NCI-H82 (cell line): ENCODE results near the gene PRKAG2.

ENCODE experiments used
- DNase-seq: peaks from one replicate; lab custom pipeline; 2025; lab: John Stamatoyannopoulos, UW

PRKAG2 gene

DNA sequence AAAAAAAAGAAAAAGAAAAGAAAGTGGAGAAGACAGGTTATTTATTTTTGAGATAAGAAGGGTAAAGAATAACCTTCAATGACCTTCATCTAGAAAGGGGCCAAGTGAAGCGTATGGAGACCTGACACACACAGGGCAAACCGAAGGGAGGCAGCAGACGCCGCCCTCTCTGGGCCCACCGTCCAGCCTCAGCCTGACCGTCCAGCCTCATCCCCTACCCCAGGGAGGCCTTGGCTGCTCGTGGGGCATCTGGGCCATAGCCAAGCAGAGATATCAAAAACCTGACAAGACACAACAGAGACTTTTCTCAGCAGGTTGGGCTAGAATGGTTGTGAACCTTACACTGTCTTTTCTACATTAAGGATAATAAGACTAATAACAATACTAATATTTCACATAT is 10.9 kb downstream of the PRKAG2 start:
- no peak for DNase-seq

DNA sequence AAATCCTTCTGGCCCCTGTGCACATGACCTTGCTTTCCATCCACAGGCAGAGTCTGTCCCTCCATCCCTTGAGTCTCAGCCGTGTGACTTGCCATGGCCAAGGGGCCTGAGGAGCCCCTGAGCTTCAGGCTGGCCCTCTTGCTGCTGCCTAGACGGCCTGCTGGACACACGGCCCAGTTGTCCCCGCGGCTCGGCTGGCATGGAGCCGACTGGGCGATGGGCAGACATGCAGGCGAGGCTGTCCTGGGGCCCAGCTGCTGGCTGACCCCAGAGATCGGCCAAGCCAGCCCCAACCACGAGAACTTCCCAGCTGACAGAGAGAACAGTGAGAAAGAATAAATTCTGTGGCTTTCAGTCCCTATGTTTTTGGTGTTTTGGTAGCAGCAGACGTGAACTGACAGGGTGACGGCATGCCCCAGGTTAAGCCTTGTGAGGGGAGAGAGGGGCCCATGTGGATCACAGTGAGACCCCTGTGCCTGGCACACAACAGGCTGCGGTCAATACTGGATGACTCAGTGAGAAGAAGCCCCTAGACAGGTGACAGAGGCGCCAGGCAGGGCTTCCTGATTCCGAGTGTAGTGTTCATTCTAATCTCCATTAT is 11.7 kb downstream of the PRKAG2 start:
- no peak for DNase-seq

DNA sequence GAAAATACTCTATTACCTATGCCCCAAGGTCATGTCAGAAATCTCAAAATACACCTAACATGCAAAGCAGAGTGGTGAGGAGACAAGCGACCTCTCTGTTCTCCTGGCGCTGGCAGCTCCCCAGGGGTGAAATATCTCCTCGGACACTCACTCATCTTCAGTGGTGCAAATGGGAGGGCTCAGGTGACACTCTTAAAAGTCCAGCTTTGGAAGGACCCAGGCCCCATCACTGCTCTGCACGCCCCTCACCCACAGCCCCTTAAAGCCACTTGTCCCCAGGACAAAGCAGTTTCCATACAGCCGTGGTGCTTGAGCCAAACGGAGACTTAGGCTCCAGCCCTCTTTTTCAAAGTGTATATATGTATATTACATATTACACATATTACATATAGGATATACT is 12.4 kb downstream of the PRKAG2 start:
- no peak for DNase-seq

DNA sequence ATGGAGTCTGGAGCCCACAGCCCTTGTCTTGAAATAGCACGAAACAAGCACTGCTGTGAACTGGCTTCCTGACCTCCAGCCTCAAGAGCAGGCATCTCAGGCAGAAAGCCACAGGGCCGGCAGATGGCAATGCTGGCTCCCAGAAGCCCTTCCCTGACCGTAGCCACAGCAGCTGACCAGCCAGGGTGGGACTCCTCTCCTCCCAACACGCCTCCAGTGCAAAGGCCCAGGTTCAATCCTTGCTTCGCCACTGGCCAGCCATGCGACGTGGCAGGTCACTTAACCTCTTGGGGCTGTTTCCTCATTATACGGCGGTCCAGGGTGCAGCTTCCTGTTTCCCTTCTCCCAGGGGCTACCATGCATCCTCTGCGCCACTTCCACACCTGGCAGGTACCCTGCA is 12.8 kb downstream of the PRKAG2 start:
- DNase-seq, result no peak

DNA sequence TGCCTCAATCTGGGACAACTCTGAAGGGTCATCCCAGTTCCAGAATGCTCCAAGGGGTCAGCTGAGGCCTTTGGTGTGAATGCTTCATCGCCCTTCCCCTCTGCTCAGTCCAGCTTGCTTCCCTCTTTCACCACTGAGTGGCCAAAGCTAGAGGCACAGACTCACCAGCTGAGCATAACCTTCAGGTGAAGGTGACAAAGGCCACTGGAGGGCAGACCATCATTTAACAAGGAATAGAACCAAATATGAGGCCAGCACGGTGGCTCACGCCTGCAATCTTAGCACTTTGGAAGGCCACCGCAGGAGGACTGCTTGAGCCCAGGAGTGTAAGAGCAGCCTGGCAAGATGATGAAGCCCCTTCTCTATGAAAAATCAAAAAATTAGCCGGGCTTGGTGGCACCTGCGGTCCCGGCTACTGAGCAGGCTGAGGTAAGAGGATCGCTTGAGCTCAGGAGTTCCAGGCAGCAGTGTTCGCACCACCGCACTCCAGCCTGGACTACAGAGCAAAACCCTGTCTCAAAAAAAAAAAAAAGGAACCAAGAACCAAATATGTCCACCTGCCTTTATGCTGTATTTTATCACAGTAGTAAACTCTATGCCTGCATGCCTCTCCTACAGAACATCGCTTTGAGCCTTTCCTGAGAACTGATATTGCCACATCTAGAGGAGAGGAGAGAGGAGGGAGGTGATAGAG is 13.4 kb downstream of the PRKAG2 start:
- peak; percentile 5 for DNase-seq

DNA sequence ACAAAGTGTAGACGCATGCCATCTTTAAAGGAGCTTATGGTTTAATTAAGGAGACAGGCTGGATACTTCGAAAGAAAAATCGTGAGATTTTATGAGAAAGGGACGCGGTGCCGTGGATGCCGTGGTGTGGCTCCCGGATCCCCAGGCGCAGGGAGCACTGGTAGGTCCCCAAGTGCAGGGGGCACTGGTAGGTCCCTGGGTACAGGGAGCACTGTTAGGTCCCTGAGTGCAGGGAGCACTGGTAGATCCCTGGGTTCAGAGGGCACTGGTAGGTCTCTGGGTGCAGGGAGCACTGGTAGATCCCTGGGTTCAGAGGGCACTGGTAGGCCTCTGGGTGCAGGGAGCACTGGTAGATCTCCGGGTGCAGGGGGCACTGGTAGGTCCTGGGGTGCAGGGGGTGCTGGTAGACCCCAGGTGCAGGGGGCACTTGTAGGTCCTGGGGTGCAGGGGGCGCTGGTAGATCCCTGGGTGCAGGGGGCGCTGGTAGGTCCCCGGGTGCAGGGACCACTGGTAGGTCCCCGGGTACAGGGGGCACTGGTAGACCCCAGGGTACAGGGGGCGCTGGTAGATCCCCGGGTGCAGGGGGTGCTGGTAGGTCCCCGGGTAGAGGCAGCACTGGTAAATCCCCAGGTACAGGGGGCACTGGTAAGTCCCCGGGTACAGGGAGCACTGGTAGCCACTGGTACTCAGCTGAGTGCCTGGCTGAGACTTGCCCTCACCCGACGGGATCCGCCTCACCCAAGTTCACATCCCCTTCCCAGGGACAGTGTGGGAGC is 14.1 kb downstream of the PRKAG2 start:
- DNase-seq, result no peak

DNA sequence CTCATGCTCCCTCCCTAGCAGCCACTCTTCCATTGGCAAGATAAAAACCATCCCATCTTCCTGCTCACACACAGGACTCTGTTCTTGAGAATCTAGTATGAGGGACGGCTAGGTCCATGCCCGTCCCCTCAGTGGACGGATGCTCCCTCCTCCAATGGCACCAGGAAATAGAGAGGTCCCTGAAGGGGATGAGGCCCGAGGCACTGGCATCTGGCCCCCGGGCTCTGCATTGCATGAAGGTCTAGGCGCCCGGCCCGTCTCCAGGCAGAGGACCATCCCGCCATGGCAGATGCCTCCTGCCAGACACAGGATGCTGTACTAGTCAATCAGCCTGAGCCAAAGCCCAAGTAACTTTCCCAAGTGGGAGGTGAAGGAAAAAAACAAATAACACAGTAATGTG is 15.0 kb downstream of the PRKAG2 start:
- DNase-seq, result no peak

DNA sequence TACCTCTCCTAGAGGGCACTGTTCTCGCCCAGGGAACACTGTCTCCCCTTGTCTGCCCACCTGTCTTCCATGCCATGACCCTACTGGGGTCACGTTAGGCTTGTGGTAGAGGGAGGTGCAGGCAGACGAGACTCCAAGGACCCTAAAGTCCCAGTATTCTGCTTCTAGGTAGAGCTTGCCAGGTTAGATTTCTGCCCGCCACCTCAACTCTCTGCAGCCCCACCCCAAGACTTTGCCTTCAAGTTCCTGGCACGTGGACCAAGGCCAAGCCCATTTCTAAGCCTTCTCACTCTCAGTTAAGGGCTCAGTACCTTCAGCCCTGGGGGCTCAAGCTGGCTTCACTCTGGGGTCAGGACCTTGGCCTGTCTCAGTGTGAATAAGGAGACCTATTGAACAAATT is 16.1 kb downstream of the PRKAG2 start:
- DNase-seq, result no peak

DNA sequence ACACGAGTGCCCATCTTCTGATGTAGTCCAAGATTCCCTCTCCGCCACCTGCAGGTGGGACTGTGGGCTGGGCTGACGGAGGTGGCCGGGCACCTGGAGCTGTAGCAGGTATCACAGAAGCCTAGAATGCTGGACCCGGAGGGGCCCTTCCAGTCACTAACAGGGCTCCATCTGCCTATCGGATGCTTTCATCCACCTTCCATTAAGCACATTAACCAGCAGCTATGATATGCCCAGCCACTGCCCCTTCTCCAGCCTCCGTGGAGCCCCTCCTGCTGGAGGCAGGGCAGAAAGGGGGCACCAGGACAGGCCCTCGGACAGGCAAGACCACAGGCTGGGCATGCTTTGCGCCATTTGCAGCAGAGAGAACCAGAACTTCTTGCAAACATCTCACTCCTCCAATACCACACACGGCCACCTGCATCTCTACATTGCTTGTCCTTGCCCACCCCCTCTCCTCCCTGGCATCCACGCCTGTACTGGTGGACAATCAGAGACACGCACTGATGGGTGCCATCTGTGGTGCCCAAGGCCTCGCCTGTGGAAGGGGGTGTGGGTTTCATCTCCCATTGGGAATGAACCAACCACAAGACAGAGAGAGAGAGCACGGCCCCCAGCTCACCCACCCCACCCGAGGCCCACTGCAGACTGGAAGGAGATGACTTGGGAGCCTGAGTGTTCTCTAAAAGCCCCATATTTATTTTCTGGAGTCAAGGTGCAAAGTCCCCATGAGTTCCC is 16.8 kb downstream of the PRKAG2 start:
- no peak for DNase-seq

DNA sequence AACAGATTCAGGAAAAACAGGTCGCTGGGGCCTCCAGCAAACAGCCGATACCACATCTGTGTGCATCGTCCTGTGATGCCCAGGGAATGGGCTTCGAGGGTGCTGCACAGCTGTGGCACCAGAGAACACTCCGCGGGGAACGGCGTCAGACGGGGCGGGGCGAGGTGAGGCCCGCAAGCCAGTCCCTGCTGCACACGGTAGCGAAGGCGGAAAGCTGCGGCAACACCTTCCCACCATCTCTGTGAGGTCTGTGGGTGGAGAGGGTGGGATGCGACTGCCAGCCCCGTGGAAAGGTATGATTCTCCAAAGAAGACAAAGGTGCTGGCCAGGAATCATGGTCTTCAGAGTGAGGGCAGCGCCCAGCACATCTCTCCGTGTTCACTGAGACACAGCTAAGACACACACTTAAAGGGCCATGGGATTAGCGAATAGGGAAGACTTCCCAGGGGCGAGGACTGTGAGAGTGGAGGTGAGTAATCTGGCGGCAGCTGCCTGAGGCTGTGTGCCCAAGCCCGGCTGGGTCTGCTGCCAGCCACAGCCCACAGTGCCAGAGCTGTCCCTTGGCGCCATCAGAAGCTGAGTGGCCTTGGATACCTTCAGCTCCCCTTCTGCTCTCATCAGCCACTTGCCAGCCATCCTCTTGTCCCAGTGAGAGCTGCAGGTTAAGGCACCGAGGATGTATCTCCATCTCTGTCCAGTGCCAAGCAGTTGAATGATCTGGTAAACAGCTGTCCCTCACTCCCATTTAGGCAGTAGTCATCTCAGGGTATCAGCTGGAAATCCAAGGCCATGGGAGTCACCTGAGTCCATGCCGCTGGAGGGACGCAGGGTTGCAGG is 17.6 kb downstream of the PRKAG2 start:
- no peak for DNase-seq

DNA sequence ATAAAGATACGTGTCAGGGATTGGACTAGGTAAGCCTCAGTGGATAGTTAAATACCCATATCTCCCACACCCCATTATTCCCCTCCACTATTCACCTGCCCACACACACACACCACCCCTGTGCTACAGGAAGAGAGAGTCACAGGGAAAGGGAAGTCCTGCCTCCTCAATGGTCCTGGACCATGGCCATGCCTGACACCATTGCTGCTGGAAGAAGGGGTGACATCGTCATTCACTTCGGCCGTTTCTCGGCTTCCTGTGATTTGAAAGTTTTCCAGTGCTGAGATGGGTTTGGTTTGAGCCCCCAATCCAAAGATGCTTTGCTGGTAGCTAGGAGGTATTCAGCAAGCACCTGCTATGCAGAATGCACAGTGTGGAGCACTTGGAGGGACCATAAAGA is 18.5 kb downstream of the PRKAG2 start:
- DNase-seq, result no peak

DNA sequence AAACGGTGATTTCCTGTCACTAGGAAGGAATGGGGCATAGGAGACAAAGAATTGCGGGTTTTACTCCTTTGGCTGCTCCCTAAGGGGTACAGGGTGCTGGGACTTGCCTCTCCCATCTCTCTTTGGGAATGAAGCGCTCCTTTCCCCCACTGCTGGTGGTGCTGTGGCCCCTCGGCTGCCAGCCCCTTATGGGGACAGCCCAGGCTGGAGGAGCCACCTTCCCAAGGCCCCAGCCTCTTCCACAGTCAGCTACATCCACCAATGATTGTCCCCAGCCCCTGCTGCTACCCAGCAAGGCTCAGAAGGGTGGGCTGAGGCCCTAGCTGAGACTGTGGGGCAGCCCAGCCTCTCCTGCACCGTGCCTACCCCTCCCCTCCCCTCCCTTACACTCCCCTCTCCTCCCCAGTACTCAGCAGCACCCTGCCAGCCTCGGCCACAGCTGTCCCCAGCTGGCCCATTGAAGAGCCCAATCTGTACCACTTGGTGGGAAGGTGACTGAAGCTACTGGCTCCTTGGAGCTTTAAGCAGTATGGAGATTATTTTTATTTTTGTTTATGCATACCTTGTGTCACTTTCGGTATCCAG is 19.0 kb downstream of the PRKAG2 start:
- no peak for DNase-seq

DNA sequence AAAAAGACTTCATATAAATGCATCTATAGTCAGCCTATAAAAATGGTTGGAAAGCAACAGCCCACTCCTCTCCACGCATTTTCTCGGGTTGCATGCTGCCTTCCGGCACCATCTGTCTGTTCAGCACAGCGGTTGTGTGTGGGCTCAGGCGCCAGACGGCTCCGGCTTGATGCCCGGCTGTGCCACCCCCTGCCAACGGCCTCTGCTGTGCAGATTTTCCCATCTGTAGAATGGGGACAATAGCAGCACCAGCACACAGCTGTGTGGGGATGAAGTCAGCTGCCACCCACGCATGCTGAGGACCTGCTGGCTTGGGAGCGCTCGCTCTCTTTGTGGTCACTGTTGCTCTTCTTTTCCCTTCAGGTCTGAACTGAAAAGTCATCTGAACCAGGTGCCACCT is 19.5 kb downstream of the PRKAG2 start:
- DNase-seq, result no peak

DNA sequence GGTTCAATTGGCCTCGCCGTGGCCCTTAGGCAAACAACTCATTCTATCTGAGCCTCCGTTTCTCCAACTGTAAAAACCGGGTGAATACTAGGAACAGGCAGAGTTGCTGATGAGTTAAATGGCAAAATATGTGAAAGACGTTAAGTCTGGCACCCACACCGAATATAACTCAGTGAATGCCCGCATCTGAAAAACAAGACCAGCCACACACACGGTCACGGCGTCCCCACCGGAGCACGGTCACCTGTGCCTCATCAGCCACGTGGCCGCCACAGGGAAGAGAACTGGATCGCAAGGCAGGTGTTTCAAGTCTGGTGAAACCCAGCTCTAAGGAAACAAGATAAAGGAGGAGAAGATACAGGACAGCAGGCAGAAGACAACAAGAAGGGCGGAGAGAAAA is 20.4 kb downstream of the PRKAG2 start:
- no peak for DNase-seq

DNA sequence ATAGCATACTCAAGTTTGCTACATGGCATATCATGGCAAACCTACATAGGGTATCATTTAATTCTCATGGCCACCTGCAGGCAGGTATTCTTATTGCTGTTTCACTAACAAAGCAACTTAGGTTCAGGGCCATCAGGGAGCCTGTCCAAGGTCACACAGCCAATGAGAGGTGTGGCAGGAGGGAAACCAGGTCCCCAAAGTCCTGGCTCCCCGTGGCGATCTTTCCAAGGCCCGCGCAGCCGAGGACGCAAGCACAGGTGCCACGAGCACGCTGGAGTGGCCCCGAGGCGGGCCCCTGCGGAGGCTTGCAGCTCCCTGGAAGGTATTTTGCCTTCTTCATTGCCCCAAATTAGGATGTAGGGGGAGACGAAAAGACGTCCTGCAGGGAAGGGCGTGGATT is 20.8 kb downstream of the PRKAG2 start:
- no peak for DNase-seq

DNA sequence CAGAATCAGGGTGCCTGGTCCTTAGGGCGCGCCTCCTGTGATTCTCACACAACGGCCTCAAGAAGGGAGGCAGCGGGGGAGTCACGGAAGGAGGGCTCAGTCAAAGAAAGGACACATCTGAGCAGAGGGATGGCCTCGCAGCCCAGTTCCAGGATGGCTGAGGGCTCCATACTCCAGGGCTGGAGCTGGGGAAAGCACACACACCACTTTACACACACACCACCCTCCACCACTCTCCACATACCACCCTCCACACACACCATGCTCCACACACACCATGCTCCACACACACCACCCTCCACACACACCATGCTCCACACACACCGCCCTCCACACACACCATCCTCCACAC is 22.2 kb downstream of the PRKAG2 start:
- DNase-seq, result no peak

DNA sequence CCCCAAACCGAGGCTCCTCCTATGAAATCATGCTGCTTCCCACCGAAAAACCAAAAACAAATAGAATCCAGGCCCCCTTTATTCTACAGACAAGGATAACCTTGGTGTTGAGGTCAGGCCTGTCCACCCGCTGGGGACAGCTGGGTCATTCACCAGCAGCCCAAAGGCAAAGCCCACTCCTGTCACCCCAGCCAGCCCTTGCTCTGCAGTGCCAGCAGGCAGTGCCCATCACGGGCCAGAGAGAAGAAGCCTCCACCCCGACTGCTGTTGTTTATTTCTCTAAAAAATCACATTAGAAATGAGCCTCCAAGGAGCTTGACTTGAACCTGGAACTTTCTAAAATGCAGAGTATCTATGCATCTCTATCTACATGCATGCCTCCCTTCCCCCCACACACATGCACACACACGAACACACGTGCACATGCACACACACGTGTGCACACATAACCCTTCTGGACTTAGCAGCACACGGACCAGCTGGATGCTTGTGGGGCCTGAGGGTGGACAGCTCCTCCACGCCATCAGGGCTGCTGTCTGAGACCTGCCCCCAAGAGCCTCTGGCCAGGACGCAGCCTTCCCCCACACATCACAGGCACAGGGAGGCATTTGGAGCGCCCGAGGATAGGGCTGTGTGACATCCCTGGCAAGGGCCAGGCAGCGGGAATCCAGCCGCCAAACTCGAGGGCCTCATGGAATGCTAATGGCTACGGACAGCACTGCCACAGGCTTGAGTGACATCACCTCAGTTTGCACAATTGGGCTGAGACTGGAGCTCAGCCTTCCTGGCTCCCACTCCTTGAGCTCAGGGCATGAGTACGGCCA is 22.8 kb downstream of the PRKAG2 start:
- no peak for DNase-seq

DNA sequence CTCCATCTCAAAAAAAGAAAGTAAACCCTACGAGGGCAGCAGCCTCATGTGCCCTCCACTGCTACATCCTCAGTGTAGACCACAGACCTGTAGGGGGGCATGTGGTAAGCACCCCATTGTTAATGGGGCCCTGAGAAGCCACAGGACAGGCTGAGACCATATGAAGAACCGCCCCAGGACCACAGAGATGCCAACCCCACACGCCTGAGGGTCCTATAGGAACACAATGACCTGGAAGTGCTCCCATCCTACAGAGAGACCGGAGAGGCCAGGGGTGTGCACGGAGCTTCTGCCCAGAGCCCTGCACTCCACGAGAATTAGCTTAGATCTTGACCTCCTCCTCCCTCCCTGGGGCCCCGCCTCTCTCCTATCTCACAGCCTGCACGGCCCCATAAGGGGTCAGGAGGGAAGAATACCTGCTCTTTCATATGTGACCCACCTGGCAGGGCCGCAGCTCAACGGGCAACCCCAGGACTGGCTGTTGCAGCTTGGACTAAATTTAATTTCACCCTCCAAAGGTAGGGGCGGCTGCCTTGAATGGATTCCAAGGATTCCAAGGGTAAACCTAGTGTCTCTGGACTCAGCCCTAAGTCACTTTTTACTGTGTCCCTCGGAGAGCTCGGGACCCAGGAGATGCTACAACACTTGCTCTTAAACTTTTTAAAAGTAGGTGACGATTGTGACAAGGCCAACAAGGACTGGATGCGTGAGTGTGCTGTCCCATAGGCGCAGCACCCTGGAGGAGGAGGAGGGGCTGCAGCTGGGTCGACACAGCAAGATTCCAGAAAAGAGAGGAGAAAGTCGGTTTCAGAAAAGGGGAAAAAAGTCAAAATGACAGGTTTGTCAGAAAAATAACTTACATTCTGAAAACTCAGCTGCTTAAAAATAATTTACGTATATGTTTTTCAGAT is 24.2 kb downstream of the PRKAG2 start:
- DNase-seq, result no peak

DNA sequence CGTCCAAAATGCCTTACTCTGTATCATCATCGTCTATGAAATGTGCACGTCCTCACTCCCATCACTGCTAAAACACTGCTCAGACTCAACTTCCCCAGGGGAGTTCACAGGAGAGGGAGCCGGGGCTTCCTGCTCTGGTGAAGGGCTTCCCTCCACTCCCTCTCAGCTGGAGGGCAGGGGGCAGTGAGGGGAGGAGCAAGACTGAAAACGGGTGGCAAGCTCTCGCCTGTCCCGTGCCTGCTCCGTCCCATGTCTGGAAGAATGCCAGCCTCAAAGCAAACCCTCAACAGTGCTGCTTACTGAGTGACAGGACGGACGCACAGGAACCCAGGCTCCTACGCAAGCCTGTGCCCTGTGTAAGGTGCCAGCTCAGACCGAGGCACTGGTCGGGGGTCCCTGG is 25.1 kb downstream of the PRKAG2 start:
- no peak for DNase-seq
